Testis (tissue), 3 donors: Measurements from ENCODE around the gene GNA15. TPM values are rescaled to one million over a fixed set of nuclear protein-coding genes. Genes with fewer than 3 reads are reported as not detected.

ENCODE experiments used
- DNase-seq: peaks from one replicate; pipeline ENCODE4 v3.0.0-alpha.2; 2019
- H3K27ac ChIP-seq, 2 donors: fragments of 200-600 bp; sonication (generic); one replicate each; pipeline ENCODE4 v1.5.1; 2019
- H3K27me3 ChIP-seq: fragments of 200-600 bp; sonication (generic); one replicate; pipeline ENCODE4 v1.5.1; 2019
- H3K36me3 ChIP-seq: fragments of 200-600 bp; sonication (generic); one replicate; pipeline ENCODE4 v1.5.1; 2017; ENCODE audit warnings: low read depth; ENCODE audit errors: missing control alignments
- H3K4me1 ChIP-seq: fragments of 200-600 bp; sonication (generic); one replicate; pipeline ENCODE4 v1.5.1; 2019
- H3K4me3 ChIP-seq, 2 donors: fragments of 200-600 bp; sonication (generic); one replicate each; pipeline ENCODE4 v1.5.1; 2017 to 2019
- H3K9me3 ChIP-seq: fragments of 200-600 bp; sonication (generic); one replicate; pipeline ENCODE4 v1.5.1; 2017
- CTCF ChIP-seq, 3 experiments: fragments of 450-650 bp in 2 of 3; fragments of 200-600 bp in 1 of 3; sonication (generic) in 1 of 3; IDR thresholded peaks; one replicate each; pipeline ENCODE4 v1.5.1; 2016 to 2019; ENCODE audit warnings: antibody characterized with exemption in 3 of 3, mild to moderate bottlenecking in 2 of 3, moderate library complexity in 1 of 3
- POLR2A ChIP-seq: fragments of 450-650 bp; IDR thresholded peaks from one replicate; pipeline ENCODE4 v1.6.1; 2017; ENCODE audit warnings: antibody characterized with exemption, mild to moderate bottlenecking, moderate library complexity
- WGBS, 2 donors: methylation state at CpG; one replicate each; pipeline ENCODE4 v1.1.5; 2018; 5-methylcytosine and 5-hydroxymethylcytosine counted together
- intact Hi-C: fragments of 100-400 bp; cut with DNase I; formaldehyde crosslinking; loops from one replicate; pipeline ENCODE4 v1.15.1; 2023; ENCODE audit warnings: low total_unique reads
- polyA plus RNA-seq: library from polyadenylated mRNA; stranded (reverse); fragments of 350-450 nt; fragmentation: Illumina TruSeq; extraction: RNeasy Lipid Tissue Mini Kit (QIAGEN cat#74804); gene quantifications from one replicate; pipeline ENCODE4 v1.2.3, GENCODE V29; 2014; ENCODE audit warnings: low read depth, low replicate concordance; ENCODE audit not compliant: insufficient read depth
- total RNA-seq, 2 donors: library from RNA; depleted of rRNA; stranded (reverse); fragments of >200 nt; gene quantifications; one replicate each; pipeline ENCODE4 v1.2.3, GENCODE V29; 2016

GNA15 gene
- total and polyA plus RNA-seq, 3 donors from 2014 or later, result 2.5 to 4.0 (median 3.6) TPM

GRCh38 chr19:3123956-3124355 is 11.9 kb upstream of the GNA15 start:
- intact Hi-C loops, result no loop called here

GRCh38 chr19:3124630-3125029 is 11.2 kb upstream of the GNA15 start:
- intact Hi-C loops, result no loop called here
- no peaks in the 10 kb centered on the region for H3K4me1 ChIP-seq
- peaks cover 4% of the 10 kb centered on the region for H3K36me3 ChIP-seq
- no peak overlapping the region for H3K4me3 ChIP-seq
- DNase-seq, result no peak
- 80 to 82% methylated on average over 12 to 16 of the region's 16 CpGs for WGBS, 2 donors
- no peak overlapping the region for H3K27ac ChIP-seq
- no peaks in the 10 kb centered on the region for H3K27me3 ChIP-seq
- TF ChIP-seq CTCF (IDR thresholded peaks at IDR 0.05) (no peak), POLR2A (no peak)
- H3K9me3 ChIP-seq, result no peaks in the 10 kb centered on the region

More at GRCh38 chr19:3123956-3124355, 11.9 kb upstream of the GNA15 start:
- no peak overlapping the region for H3K27ac ChIP-seq
- no peaks in the 10 kb centered on the region for H3K27me3 ChIP-seq
- 47 to 49% methylated on average over 7 to 8 of the region's 8 CpGs for WGBS, 2 donors
- H3K36me3 ChIP-seq, result peaks cover 4% of the 10 kb centered on the region
- no peaks in the 10 kb centered on the region for H3K4me1 ChIP-seq
- no peak overlapping the region for H3K4me3 ChIP-seq
- TF ChIP-seq CTCF (IDR thresholded peaks at IDR 0.05) (no peak), POLR2A (no peak)
- no peaks in the 10 kb centered on the region for H3K9me3 ChIP-seq
- DNase-seq, result no peak

- peaks cover 3% of the 10 kb centered on the region for H3K36me3 ChIP-seq
- intact Hi-C loops, result no loop called here
- no peaks in the 10 kb centered on the region for H3K4me1 ChIP-seq
- no peaks in the 10 kb centered on the region for H3K9me3 ChIP-seq
- DNase-seq, result no peak
- TF ChIP-seq CTCF (IDR thresholded peaks at IDR 0.05) (peak; percentile 45 to 60 (median 47)), POLR2A (no peak)
- 25 to 49% methylated on average over 8 to 14 of the region's 14 CpGs for WGBS, 2 donors
- no peak overlapping the region for H3K4me3 ChIP-seq
- no peak overlapping the region for H3K27ac ChIP-seq
- H3K27me3 ChIP-seq, result no peaks in the 10 kb centered on the region
These were observed 9.8 kb upstream of the GNA15 start for GRCh38 chr19:3125900-3126524.

- DNase-seq, result no peak
- H3K4me3 ChIP-seq, result no peak overlapping the region
- 27 to 39% methylated on average over 1 of the region's 1 CpG for WGBS, 2 donors
- H3K27me3 ChIP-seq, result no peaks in the 10 kb centered on the region
- no peak for TF ChIP-seq POLR2A
- peak in 2 of 3 experiments; percentile 33 to 53 for TF ChIP-seq CTCF (IDR thresholded peaks at IDR 0.05)
- H3K9me3 ChIP-seq, result no peaks in the 10 kb centered on the region
- no peaks in the 10 kb centered on the region for H3K4me1 ChIP-seq
- no peak overlapping the region for H3K27ac ChIP-seq
- intact Hi-C loops, result no loop called here
- no peaks in the 10 kb centered on the region for H3K36me3 ChIP-seq
These were observed 6.7 kb upstream of the GNA15 start for GRCh38 chr19:3129112-3129511.

- WGBS, 2 donors, result 54 to 81% methylated on average over 23 to 24 of the region's 24 CpGs
- no peak overlapping the region for H3K27ac ChIP-seq
- no peaks in the 10 kb centered on the region for H3K9me3 ChIP-seq
- H3K27me3 ChIP-seq, result no peaks in the 10 kb centered on the region
- no peak for TF ChIP-seq CTCF (IDR thresholded peaks at IDR 0.05)
- no peak for TF ChIP-seq POLR2A
- intact Hi-C loops, result no loop called here
- DNase-seq, result no peak
- H3K4me3 ChIP-seq, result peak overlapping the region in 1 of 2 donors; percentile 18
- no peaks in the 10 kb centered on the region for H3K36me3 ChIP-seq
- H3K4me1 ChIP-seq, result no peaks in the 10 kb centered on the region
These were observed 4.7 kb upstream of the GNA15 start for GRCh38 chr19:3131168-3131567.
